KBM-7 (cell line): ENCODE measurements around the gene MDGA2.
"Not testable (repeated sequence)": the region's sequence is repeated elsewhere in the genome, so short reads cannot be mapped to it uniquely, and the experiment has no call there.

Source experiments
- DNase-seq: peaks from one replicate; pipeline ENCODE4 v3.0.0-alpha.2; 2015
- in situ Hi-C: fragments of 300-500 bp; cut with MboI; formaldehyde crosslinking; loops from 2 replicates; pipeline ENCODE4 v1.14.3; 2020; ENCODE audit warnings: low sequenced_read_pairs, low pct_unique_long_range_greater_than_20kb, mixed read lengths

Gene MDGA2

DNA sequence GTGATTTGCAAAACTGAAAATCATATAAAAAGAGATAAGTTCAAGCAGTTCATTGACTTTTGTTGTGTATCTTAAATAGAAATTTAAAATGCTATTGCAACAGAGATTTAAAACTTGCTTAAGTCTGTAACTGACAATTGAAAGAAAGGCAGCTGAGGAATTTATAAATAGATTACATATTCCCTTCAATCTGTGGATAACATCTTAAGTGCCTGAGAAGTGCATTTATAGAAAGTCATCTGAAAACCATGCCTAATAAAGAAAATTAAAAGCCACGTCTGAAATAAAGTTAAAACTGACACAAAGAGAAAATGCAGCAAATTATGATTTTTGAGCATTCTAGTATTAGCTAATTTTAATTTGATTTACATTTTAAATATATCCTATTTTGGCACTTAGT, 479.8 kb downstream of the MDGA2 start:
- no peak for DNase-seq
- in situ Hi-C loops: no loop called here

DNA sequence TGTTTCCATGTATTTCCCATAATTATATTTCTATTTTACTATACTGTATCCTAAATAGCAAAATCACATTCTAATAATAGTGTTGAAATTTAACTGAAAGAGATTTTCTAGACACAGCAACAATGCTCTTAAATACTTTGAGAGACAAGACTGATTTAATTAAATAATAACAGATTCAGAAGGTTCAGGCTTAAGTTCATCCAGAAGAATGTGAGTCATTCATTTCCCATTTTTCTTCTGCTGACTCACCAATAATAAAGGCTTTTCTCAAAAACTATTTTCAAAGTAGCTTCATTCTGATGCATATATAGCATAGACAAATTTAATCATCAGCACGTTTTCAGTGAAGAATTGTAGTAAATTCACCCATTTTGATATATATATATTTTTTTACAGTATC, 481.4 kb downstream of the MDGA2 start:
- in situ Hi-C loops: no loop called here
- no peak for DNase-seq

DNA sequence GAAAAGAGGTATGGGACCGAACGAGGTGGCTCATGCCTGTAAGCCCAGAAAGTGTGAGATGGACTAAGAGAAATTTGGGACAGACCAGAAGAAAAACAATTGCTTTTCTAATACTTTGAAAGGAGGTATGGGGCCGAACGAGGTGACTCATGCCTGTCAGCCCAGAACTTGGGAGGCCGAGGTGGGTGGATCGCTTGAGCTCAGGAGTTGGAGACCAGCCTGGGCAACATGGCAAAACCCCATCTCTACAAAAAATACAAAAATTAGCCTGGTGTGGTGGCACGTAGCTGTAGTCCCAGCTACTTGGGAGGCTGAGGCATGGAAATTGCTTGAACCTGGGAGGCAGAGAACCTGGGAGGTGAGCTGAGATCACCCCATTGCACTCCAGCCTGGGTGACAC, 483.2 kb downstream of the MDGA2 start:
- DNase-seq, in situ Hi-C loops: not testable (repeated sequence)

DNA sequence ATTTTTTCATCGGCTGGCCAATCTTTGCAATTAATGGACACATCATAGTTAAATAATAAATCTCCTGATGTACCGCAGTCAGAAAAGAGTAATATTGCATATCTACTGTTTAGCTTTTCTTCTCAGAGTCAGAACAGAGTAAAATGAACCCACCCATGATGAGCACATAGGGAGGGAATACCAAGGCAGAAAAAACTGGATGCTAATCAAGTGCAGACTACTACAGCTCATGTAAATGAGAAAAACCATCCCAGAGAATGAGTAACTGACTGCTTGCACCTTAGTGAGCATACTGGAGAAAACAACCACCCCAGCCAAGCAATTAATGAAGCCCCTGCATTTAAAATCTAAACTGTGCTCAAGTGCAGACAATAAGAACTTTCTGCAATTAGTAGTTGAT, 483.7 kb downstream of the MDGA2 start:
- in situ Hi-C loops: no loop called here

DNA sequence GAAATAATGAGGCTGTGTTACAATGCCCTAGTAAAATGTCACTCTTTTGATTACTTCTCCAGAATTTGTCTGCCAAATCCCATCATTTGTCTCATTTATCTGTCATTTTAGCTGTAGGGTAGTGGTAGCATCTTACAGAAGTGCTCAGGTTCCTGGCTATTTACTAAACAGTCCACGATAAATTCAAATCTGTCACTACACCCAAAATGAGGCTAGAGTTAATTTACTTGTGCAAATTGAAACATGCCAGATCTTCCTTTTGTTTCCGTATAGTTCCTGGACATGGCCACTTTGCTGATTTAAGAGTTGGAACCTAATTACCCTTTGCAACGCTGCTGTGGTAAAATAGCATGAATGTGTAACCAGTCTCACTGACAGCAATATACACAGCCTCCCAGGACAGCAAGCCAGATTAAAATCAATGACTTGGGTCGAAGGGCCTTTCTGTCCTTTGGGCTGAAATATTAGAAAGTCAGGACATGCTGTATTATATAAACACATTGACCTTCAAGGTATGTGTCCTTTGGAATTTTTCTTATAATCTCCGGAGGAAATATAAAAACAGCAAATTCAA, 485.4 kb downstream of the MDGA2 start:
- DNase-seq: no peak
- in situ Hi-C loops: no loop called here

More for the DNA sequence above, 483.7 kb downstream of the MDGA2 start:
- DNase-seq: no peak

DNA sequence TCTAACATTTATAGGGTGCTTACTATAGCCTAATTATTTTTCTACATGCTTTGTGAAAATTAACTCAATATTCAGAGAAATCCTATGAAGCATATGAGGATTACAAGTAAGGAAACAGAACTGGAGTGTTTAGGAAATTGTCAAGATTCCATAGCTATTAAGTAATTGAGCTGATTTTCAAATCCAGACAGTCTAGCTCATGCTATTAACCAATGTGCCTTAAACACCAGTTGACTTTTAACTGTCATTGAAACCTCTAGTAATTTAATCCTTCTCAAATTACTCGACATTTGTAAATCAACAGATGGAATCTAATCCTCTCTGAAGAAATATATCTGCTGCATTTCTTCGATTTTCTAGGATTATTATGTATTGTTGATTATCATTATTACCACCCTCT, 488.9 kb downstream of the MDGA2 start:
- in situ Hi-C loops: no loop called here
- no peak for DNase-seq

DNA sequence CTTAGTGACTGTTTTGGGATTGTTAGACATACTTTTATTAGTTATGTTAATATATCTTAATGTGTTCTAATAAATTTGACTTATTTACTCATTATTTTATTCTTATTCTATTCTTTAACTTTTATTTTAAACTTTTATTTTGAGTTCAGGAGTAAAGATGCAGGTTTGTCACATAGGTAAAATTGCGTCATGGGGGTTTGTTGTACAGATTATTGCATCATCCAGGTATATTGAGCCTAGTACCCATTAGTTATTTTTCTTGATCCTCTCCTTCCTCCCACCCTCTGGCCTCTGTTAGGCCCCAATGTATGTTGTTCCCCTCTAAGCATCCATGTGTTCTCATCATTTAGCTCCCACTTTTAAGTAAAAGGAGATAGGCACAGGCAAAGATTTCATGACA, 495.5 kb downstream of the MDGA2 start:
- no peak for DNase-seq
- in situ Hi-C loops: no loop called here

DNA sequence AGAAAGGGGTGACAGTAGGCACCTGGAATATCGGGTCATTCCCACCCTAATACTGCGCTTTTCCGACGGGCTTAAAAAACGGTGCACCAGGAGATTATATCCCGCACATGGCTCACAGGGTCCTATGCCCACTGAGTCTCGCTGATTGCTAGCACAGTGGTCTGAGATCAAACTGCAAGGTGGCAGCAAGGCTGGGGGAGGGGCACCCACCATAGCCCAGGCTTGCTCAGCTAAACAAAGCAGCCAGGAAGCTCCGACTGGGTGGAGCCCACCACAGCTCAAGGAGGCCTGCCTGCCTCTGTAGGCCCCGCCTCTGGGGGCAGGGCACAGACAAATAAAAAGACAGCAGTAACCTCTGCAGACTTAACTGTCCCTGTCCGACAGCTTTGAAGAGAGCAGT, 503.5 kb downstream of the MDGA2 start:
- in situ Hi-C loops, DNase-seq: not testable (repeated sequence)

DNA sequence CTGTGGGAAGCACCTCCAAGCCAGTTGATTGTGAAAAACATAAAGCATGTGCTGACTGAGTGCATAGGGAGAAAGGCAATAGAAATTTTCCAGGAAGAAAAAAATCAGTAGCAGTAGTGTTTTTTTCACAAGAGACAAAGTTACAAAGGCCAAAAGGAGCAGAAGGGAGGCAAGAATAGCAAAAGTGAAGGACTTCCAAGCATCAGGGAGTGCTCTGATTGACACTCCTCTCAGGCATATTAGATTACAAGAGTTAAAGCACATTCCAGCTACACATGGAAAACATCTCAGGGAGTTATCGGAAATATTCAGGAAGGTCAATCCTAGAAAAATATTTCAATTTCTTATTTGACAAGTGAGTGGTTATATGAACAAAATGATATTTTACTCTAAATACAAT, 508.0 kb downstream of the MDGA2 start:
- in situ Hi-C loops: no loop called here

DNA sequence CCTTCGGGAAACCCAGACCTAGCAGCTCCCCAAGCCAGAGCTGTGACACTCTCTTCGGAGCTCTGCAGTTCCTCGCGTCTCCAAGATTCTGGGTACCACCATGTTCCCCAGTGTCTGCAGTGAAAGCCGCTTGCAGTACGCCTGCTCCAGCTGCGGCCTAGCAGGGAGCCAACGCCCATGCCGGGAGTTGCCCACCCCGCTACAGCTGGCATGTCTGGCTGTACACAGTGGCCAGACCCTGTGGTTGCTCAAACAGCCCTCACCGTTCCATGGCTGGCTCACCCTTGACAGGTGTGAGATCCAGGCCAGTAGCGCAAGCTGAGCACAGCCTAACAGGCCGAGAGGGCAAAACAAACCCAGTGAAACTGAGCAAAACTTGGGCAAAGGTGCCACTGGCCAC, 520.0 kb downstream of the MDGA2 start:
- no peak for DNase-seq
- in situ Hi-C loops: no loop called here

More for the DNA sequence above, 508.0 kb downstream of the MDGA2 start:
- DNase-seq: no peak

DNA sequence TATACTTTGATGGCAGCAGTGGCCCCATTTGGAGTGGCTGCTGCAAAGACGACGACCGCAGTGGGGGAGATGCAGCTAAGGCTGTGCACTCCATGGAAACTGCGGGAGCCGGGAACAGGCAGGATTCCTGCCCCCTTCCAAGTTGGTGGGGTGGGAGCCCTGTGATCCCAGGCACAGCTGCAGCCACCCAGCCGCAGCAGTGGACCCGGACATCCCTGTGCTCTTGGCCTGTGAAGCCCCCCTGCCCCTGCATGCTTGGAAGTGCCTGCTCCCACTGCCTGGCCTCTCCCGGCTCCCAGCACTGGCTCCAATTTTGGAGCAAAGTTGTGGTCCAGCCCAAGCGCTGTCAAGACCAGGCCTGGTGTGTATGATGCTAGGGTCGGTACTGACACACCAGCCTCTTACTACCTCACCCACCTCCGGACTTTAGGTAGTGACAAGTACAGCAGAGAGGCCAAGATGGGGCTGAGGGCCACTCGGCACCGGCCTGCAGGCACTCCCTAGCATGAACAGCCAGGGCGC, 521.1 kb downstream of the MDGA2 start:
- DNase-seq: no peak
- in situ Hi-C loops: no loop called here

DNA sequence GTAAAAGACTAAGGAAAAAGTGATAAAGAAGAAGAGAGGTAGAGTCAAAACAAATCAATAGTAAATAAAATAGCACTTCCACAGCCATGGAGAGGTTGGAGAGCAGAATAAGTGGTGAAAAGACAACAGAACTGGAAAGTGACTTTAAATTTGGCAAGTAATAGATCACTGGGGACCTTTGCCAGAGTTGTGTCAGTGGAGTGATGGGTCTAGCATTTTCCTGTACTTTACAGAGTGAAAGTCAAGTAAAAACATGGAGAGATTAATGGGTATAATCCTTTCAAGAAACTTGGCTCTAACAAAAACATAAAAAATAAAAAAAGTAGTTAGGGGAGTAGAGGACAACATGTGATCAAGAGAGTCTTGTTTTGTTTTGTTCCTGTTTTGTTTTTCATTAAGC, 521.7 kb downstream of the MDGA2 start:
- in situ Hi-C loops: no loop called here
- no peak for DNase-seq

DNA sequence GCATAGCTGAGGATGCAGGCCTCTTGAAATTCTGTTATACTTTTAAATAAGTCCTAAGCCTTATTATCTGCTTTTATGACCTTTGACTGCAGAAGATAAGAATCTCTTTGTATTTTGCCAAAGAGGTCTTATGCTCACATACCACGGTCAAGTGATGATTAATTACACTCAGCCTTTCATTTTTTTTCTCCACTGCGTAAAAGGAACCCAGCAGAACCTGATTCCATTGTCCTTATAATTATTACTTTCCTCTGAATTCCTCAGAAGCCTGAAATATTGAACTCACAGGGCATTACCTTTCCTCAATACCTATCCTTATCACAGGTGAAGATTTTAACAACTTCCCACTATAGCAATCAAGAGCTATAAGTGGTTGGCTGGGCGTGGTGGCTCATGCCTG, 525.1 kb downstream of the MDGA2 start:
- DNase-seq: no peak
- in situ Hi-C loops: no loop called here

DNA sequence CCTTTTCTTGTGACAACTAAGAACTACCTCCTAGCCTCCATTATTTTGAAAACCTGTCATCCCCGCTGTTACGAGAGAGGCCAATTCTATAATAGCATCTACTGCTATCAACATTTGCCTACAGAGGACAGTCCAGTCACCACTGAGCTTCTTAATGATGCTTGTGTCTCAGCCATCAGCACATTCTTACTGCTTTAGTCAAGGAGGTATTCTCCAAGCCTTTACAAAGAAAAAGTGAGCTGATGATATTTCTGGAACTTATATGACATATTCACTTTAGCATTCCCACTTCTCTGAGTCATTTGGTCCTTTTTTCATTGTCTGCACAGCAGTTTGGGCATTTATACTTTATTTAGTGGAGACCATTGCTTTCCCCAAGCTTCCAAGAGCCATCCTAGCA, 526.1 kb downstream of the MDGA2 start:
- no peak for DNase-seq
- in situ Hi-C loops: no loop called here

DNA sequence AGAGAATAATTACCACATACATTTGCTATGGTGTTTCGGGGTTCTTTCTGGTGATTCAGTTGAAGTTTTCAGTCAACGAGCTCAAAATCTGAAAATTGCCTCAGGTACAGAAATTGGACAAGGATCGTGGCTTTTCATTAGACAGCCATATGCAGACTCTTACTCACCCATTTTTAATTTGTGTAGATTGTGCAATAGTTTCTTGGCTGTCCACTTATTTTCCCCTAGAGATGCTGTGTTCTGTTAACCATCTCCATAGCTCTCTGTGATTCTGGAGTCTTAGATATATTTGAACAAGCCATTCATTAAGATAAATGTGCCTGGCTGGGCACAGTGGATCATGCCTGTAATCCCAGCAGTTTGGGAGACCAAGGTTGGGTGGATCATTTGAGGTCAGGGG, 526.7 kb downstream of the MDGA2 start:
- DNase-seq: no peak
- in situ Hi-C loops: no loop called here

DNA sequence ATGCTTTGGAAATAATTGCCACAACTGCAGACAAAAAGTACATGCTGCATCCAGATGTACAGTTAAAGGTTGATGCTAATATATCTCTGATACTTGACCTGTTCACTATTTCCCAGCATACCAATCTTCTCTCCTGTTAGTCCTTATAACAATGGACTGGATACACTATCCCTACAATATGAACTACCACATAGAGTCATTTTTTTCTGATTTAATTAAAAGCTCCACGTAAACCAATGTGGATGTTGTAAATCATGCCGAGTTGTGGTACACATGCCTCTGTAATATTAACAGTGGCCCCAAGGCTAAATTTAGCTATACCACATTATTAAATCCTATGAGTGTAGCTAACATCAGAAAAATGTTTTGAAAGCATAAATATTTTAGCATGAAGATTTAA, 554.8 kb downstream of the MDGA2 start:
- no peak for DNase-seq
- in situ Hi-C loops: no loop called here

DNA sequence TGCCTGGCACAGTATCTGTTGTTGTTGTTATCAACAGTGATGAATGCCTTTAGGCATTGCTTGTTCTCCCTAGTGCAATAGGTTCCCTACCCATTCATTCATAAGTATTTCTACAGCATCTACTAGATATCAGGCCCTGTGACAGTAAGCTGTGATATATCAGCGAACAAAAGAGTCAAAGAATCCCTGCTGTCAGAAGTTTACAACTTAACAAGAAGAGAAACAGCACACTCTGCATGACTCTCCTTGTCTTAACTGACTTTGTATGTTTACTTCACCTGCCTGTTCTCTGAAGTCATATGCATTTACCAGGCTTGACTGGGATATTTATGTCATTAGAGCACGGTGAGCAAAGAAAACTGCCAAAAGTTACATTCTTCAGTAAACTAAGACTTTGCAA, 571.6 kb downstream of the MDGA2 start:
- no peak for DNase-seq
- in situ Hi-C loops: no loop called here

DNA sequence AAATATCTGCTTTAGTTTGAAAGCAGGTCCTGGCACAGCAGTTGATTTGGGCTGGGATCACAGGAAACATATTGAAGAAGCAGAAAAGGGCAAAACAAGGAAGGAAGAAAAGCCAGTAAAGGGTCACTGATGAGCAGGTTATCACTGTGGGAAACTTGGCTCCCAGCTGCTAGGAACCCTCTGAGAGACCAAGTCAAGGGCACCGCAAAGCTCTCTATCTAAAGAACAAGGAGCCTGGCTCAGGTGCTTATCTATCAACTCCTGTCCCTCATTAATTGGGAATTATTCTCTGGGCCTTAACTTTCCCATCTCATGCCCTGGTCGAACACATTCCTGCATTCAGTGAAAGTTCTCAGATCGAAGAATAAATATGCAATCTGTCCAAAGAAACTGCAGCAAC, 572.9 kb downstream of the MDGA2 start:
- no peak for DNase-seq
- in situ Hi-C loops: no loop called here

DNA sequence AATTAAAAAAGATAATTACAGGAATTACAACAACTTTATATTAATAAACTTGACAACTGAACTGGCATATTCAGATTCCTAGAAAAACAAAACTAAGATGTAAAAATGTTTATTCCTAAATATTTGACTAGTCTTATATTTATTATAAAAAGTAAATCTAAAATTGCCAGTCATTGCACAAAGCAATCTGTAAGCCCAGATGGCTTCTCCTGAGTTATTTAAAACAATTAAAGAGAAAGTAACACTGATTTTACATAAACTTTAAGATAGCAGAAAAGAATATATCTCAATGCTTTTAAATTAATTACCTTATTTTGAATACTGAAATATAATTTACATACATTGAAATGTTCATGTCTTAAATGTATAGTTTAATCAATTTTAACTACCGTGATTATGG, 589.7 kb downstream of the MDGA2 start:
- in situ Hi-C loops: no loop called here
- no peak for DNase-seq

DNA sequence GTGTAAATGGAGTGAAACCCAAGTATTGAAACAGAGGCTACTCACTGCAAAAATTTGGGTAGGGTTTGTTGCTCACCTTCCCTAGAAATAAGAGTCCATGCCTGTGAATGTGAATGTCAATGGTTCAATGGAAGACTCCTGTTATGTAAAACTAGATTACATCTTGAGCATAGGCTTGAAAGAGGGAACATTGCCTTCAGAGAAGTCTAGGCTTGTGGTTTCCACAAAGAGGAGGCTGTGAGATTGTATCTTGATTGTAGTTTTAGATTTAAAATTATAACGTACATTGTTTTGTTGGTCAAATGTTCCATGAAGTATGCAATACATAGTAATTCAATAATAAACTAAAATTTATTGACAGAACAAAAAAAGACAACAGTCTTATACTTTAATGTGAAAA, 610.1 kb downstream of the MDGA2 start:
- in situ Hi-C loops: no loop called here
- no peak for DNase-seq

DNA sequence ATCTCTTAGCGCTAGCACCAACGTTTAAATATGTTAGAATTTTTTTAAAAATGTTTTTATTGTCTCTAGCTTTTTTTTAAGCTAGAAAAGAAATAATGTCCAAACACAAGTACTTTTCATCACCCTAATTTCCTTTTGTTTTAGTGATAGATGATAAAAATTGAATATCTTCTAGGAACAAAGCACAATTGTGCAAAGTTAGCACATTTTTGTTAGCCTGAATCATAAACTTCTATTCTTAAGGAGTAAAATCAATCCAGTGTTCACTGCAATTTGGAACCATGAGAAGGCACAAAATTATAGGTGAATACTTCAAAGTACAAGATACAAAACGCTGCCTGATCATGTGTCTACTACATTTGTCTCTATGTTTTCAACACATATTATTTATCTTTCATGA, 615.4 kb downstream of the MDGA2 start:
- DNase-seq: no peak
- in situ Hi-C loops: no loop called here

DNA sequence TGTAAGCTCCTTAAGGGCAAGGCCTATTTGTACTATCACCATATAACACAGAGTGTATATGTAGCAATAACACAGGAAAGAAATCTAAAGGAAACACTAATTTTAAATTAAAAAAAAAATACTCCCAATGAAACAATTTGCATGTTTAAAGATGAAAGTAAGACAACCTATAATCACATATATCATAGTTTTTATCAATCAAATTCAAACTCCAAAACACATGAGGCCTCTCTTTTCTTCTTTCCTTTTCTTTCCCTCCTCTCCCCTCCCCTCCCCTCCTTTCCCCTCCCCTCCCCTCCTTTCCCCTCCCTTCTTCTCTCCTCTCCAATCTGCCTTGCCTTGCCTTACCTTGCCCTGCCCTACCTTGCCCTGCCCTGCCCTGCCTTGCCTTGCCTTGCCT, 618.0 kb downstream of the MDGA2 start:
- DNase-seq: no peak
- in situ Hi-C loops: no loop called here
